RPMI8226 (cell line): ENCODE results near the gene SFXN3.

Source experiments
- DNase-seq: peaks from one replicate; pipeline ENCODE4 v3.0.0-alpha.2; 2015

SFXN3 gene

GRCh38 chr10:101038484-101038883 lies 7.5 kb downstream of the SFXN3 start:
- no peak for DNase-seq

GRCh38 chr10:101040061-101040460 lies 9.0 kb downstream of the SFXN3 start:
- no peak for DNase-seq

GRCh38 chr10:101040851-101041250 lies 9.8 kb downstream of the SFXN3 start:
- DNase-seq: no peak

- DNase-seq: peak; percentile 74
Observed at GRCh38 chr10:101041252-101041761, 10.3 kb downstream of the SFXN3 start.

GRCh38 chr10:101042118-101042517 lies 11.1 kb downstream of the SFXN3 start:
- no peak for DNase-seq

- peak; percentile 94 for DNase-seq
Observed at GRCh38 chr10:101042667-101043362, 11.8 kb downstream of the SFXN3 start.

- DNase-seq: no peak
Observed at GRCh38 chr10:101043363-101043707, 12.3 kb downstream of the SFXN3 start.

GRCh38 chr10:101044117-101044516 lies 13.1 kb downstream of the SFXN3 start:
- DNase-seq: no peak

- no peak for DNase-seq
Observed at GRCh38 chr10:101046332-101047238, 15.6 kb downstream of the SFXN3 start.

- no peak for DNase-seq
Observed at GRCh38 chr10:101047268-101047667, 16.2 kb downstream of the SFXN3 start.

- no peak for DNase-seq
Observed at GRCh38 chr10:101047961-101048892, 17.2 kb downstream of the SFXN3 start.

GRCh38 chr10:101050208-101051069 lies 19.4 kb downstream of the SFXN3 start:
- DNase-seq: peak; percentile 71

- no peak for DNase-seq
Observed at GRCh38 chr10:101052285-101052684, 21.3 kb downstream of the SFXN3 start.

GRCh38 chr10:101053516-101053915 lies 22.5 kb downstream of the SFXN3 start:
- no peak for DNase-seq

- DNase-seq: no peak
Observed at GRCh38 chr10:101054351-101054750, 23.3 kb downstream of the SFXN3 start.

- DNase-seq: no peak
Observed at GRCh38 chr10:101054876-101055275, 23.8 kb downstream of the SFXN3 start.

- DNase-seq: no peak
Observed at GRCh38 chr10:101055411-101055810, 24.4 kb downstream of the SFXN3 start.

- no peak for DNase-seq
Observed at GRCh38 chr10:101056365-101057151, 25.5 kb downstream of the SFXN3 start.

- DNase-seq: peak; percentile 90
Observed at GRCh38 chr10:101060036-101060950, 29.3 kb downstream of the SFXN3 start.
